Muscle layer of colon (tissue), 2 donors: ENCODE results near the gene RFC4.

Experiments used
- H3K27ac ChIP-seq: one replicate; pipeline ENCODE4 v1.7.0; 2013; ENCODE audit warnings: low read depth, mild to moderate bottlenecking, low read length, moderate library complexity
- H3K27me3 ChIP-seq, 2 donors: one replicate each; pipeline ENCODE4 v1.7.0; 2013; ENCODE audit warnings: low read length in 2 of 2, mild to moderate bottlenecking in 2 of 2; ENCODE audit not compliant: insufficient read depth in 2 of 2, control insufficient read depth in 1 of 2
- H3K36me3 ChIP-seq: one replicate; pipeline ENCODE4 v1.7.0; 2013; ENCODE audit warnings: mild to moderate bottlenecking, low read length; ENCODE audit not compliant: insufficient read depth
- H3K4me1 ChIP-seq: one replicate; pipeline ENCODE4 v1.7.0; 2013; ENCODE audit warnings: mild to moderate bottlenecking, low read length; ENCODE audit not compliant: insufficient read depth
- H3K4me3 ChIP-seq, 2 donors: one replicate each; pipeline ENCODE4 v1.7.0; 2013; ENCODE audit warnings: low read length in 2 of 2, low read depth in 1 of 2, mild to moderate bottlenecking in 1 of 2, moderate library complexity in 1 of 2
- H3K9ac ChIP-seq: one replicate; pipeline ENCODE4 v1.7.0; 2013; ENCODE audit warnings: low read length
- H3K9me3 ChIP-seq: one replicate; pipeline ENCODE4 v1.7.0; 2013; ENCODE audit warnings: mild to moderate bottlenecking, low read length
- donor health status: abdominal sarcoma.
- donor health status: Adenocarcinoma of cecum.

The RFC4 gene

DNA sequence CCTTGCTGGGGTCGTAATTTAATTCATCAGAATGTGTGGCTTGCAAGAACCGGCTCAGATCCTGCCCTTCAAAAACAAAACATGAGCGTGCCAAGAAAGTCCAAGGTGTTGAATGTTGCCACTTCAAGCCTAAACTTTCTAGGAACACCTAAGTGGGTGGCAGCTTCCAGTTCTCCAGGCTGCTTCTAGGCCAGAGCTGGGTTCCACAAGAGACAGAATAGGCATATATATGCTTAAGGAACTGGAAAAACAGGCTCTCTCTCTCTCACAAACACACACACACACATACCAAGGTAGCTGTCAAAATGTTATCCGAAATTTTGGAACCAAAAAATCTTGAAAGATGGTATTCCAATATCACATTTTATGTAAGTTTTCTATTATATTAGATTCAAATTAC is 35.3 kb upstream of the RFC4 start:
- no peak overlapping the region for H3K9ac ChIP-seq
- no peak overlapping the region for H3K27ac ChIP-seq
- no peaks in the 10 kb centered on the region for H3K36me3 ChIP-seq
- H3K4me3 ChIP-seq, result no peak overlapping the region
- no peaks in the 10 kb centered on the region for H3K4me1 ChIP-seq
- H3K9me3 ChIP-seq, result no peaks in the 10 kb centered on the region
- H3K27me3 ChIP-seq, result no peaks in the 10 kb centered on the region

DNA sequence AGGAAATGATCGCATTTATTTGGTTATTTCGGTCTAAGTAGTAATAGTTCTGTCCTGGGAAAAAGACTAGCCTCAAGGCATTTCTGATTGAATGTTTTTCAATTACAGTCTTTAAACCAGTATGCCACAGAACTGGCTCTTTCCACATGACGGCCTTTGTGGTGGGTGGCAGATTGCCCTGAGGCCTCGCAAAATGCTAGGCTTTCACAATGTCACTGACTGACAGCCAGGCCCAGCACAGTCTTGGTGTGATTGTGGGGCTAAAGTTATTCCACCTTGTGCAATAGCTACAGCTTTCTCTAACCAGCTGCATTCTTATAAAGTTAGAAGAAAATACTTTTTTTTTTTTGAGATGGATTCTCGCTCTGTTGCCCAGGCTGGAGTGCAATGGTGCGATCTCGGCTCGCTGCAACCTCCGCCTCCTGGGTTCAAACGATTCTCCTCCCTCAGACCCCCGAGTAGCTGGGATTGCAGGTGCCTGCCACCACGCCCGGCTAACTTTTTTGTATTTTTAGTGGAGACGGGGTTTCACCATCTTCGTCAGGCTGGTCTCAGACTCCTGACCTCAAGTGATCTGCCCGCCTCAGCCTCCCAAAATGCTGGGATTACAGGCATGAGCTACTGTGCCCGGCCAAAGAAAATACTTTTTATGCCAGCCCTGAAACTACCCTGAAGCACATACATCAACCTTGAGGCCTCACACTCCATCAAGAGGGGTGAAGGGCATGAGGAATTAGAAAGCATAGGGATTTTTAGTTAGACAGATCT is 33.8 kb upstream of the RFC4 start:
- Histone ChIP-seq H3K4me1 (no peaks in the 10 kb centered on the region), H3K4me3 (no peak overlapping the region), H3K9ac (no peak overlapping the region), H3K27me3 (no peaks in the 10 kb centered on the region), H3K27ac (no peak overlapping the region), H3K36me3 (no peaks in the 10 kb centered on the region), H3K9me3 (no peaks in the 10 kb centered on the region)

GRCh38 chr3:186832276-186832675 is 26.0 kb upstream of the RFC4 start:
- H3K9ac ChIP-seq, result no peak overlapping the region
- no peak overlapping the region for H3K27ac ChIP-seq
- H3K4me3 ChIP-seq, result no peak overlapping the region
- no peaks in the 10 kb centered on the region for H3K36me3 ChIP-seq
- H3K4me1 ChIP-seq, result peaks cover 4% of the 10 kb centered on the region
- H3K27me3 ChIP-seq, result peaks cover 8 to 30% of the 10 kb centered on the region in 2 donors
- no peaks in the 10 kb centered on the region for H3K9me3 ChIP-seq

DNA sequence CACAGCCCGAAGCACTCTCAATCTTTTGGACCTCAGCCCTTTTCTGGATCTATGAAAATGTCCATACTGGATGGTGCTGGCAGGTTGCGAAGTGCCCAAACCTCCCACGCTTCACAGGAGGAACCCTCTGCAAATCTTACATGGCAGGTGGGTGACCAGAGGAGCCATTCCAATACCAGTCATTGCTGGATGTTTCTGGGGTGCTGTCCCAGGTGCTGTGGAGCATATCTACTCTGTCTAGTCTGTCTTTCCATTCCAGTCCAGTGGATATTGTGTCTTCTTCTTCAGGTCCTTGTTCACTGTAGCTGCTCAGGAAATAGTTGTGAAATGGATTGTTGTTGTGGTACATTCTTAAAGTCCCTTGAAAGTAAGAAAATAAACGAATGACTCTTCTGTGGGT is 25.5 kb upstream of the RFC4 start:
- Histone ChIP-seq H3K27me3 (peaks cover 8 to 30% of the 10 kb centered on the region in 2 donors), H3K9ac (no peak overlapping the region), H3K27ac (no peak overlapping the region), H3K9me3 (no peaks in the 10 kb centered on the region), H3K4me3 (no peak overlapping the region), H3K4me1 (peaks cover 4% of the 10 kb centered on the region), H3K36me3 (no peaks in the 10 kb centered on the region)

- Histone ChIP-seq H3K4me1 (peaks cover 4% of the 10 kb centered on the region), H3K27me3 (peaks cover 19 to 49% of the 10 kb centered on the region in 2 donors), H3K36me3 (no peaks in the 10 kb centered on the region)
Measured at GRCh38 chr3:186828340-186828739, 22.1 kb upstream of the RFC4 start.

DNA sequence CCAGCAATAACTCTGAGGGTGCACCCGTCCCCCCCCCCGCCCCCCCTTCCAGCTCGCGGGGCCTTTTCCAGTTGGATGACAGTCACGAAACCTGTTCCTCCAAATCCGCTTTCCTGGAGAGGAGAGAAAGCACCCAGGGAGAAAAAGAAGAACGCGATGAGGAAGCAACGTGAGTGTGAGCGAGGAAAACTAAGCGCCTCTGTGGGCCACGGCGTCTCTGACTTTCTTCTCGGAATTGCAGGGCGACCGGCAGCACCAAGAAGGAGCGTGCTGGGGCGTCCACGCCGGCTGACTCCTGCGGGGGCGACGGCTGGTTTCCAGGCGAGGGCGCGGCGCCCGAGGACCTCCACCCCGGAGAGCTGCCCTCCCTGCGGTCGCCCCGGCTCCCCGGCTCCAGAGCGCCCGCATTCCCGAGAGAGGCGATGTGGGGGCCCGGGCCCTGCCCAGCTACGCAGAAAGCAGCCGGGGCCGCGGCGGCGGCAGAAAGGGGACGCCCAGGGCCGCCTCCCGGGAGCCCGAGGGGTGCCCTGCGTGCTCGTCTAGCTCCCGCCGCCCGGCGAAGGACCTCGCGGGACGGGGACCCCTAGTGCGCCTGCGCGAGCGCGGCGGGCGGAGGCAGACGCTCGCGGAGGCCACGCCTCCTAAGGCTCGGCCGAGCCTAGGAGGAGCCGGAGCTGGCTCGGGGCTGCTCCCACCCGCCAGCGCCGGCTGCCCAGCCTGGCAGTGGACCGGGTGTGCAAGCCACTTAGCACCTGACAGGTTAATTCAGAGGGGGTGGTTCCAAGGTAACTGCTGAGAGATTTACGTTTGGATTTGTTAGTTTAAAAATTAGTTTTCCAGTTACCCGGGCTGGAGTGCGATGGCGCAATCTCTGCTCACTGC is 20.9 kb upstream of the RFC4 start:
- H3K9me3 ChIP-seq, result no peaks in the 10 kb centered on the region
- H3K27me3 ChIP-seq, result peaks cover 19 to 49% of the 10 kb centered on the region in 2 donors
- no peaks in the 10 kb centered on the region for H3K36me3 ChIP-seq
- no peak overlapping the region for H3K27ac ChIP-seq
- peaks cover 4% of the 10 kb centered on the region for H3K4me1 ChIP-seq
- H3K9ac ChIP-seq, result no peak overlapping the region
- peak overlapping the region; percentile 58 to 61 for H3K4me3 ChIP-seq

More at GRCh38 chr3:186828340-186828739, 22.1 kb upstream of the RFC4 start:
- H3K9me3 ChIP-seq, result no peaks in the 10 kb centered on the region
- H3K9ac ChIP-seq, result no peak overlapping the region
- no peak overlapping the region for H3K27ac ChIP-seq
- no peak overlapping the region for H3K4me3 ChIP-seq

DNA sequence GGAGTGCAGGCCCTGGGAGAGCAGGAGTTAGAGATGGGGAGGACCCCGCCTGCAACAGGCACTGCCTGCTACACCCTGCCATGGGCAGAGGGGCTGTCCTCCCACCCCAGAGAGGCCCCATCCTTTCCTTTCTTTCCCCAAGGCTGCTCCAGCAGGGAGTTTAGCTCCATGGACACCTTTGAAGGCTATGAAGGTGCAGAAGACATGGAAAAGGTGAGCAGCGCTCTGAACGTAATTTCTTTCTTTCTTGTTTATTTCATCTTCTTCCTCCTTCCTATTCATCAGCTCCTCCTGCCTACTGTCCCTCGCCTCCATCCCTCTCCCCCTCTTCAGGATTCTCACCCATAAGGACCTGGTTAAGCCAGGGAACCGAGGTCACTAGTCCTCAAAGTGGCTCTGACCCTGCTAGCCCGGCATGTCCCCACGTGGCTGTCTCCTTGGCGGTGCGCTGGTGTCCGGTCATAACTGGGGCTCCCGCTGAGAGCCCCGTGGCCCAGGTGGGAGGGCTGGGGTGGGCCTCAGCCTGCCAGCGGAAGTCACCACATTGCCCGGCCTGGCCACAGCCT is 20.2 kb upstream of the RFC4 start:
- H3K27me3 ChIP-seq, result peaks cover 19 to 49% of the 10 kb centered on the region in 2 donors
- H3K4me1 ChIP-seq, result peaks cover 4% of the 10 kb centered on the region
- no peak overlapping the region for H3K4me3 ChIP-seq
- no peak overlapping the region for H3K27ac ChIP-seq
- no peaks in the 10 kb centered on the region for H3K9me3 ChIP-seq
- H3K36me3 ChIP-seq, result no peaks in the 10 kb centered on the region
- H3K9ac ChIP-seq, result no peak overlapping the region

DNA sequence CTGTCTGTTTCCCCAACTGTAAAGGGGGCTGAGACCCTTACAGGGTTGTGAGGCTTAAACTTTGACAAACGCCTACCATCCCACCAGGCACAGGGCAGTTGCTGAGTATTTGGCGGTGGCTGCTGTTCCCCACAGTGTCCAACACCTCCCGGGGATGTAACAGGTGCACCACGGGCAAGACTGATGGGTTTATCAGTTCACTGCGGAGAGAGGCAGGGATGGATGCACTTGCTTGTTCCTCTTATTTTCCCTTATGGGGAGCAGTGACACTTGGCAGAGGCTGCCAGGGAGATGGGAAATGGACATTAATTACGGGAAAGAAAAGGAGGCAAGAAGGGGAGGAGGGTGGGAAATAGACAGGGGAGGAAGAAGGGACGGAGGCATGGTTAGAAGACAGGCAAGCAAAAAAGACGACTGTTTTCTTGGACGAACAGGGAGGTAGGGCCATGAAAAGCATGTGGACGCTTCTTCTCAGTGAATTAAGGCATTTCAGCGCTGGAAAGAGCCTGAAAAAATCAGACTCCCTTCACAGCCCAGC is 19.7 kb upstream of the RFC4 start:
- Histone ChIP-seq H3K27me3 (peaks cover 19 to 49% of the 10 kb centered on the region in 2 donors), H3K9ac (no peak overlapping the region), H3K36me3 (no peaks in the 10 kb centered on the region), H3K9me3 (no peaks in the 10 kb centered on the region), H3K27ac (no peak overlapping the region), H3K4me1 (peaks cover 4% of the 10 kb centered on the region), H3K4me3 (no peak overlapping the region)

DNA sequence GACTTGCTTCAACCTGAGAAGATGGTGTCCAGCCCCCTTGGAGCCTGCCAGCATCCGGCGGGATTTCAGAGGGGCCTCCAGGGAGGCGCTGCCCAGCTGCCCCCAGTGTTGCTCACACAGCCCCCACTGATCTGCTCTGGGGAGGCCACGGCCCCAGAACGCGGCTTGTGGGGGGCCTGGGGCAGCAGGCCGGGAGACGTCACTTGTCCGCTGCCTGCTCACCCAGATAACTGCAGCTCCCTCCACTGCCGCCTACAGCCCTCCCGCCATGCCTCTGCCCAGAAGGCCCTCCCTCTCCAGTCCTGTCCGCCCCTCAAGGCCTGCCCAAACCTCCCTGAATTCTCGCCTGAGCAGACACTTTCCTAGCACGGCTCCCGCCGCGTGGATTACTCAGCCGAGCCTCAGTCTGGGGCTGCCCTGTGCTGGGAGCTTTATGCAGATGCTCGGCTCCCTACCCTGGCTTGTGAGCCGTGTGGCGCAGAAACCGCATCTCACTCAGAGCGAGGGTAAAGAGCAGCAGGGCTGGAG is 19.1 kb upstream of the RFC4 start:
- Histone ChIP-seq H3K9me3 (no peaks in the 10 kb centered on the region), H3K4me1 (peaks cover 4% of the 10 kb centered on the region), H3K36me3 (no peaks in the 10 kb centered on the region), H3K27ac (no peak overlapping the region), H3K27me3 (peaks cover 19 to 44% of the 10 kb centered on the region in 2 donors), H3K4me3 (no peak overlapping the region), H3K9ac (no peak overlapping the region)

DNA sequence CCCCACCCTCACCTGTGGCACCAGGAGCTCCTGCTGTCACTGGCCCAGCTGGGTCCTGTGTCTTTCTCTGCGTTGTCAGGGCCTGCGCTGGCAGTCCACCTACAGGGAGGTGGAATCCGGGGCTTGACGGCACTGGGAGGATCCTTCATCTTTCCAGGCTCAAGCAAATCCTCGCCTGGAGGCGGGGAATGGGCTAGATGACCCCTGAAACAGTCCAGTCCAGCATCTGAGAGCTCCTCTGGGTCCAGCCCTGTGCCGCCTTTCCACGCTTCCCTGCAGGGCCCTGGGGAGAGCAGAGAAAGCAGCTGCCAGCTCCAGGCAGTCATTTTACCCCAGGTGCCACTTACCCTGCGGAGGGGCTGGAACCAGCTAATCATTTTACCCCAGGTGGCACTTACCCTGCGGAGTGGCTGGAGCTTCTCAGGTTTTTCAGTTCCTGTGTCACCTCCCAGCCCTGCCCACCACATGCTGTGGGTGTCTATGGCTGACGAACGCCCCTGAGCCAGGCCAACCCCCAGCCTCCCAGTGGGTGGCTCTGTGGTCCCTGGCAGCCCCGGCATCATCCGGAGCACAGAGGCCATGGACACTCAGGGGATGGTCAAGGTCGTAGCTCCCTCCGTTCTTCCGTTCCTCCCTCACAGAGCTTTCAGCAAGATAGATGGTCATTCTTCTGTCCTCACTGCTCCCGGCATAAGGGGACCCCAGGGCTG is 18.3 kb upstream of the RFC4 start:
- no peak overlapping the region for H3K27ac ChIP-seq
- H3K9ac ChIP-seq, result no peak overlapping the region
- no peaks in the 10 kb centered on the region for H3K36me3 ChIP-seq
- peaks cover 4% of the 10 kb centered on the region for H3K4me1 ChIP-seq
- H3K4me3 ChIP-seq, result no peak overlapping the region
- H3K27me3 ChIP-seq, result peaks cover 12 to 36% of the 10 kb centered on the region in 2 donors
- H3K9me3 ChIP-seq, result no peaks in the 10 kb centered on the region
